ENCODE results near the gene WAPL. TPM values are rescaled to one million over a fixed set of nuclear protein-coding genes. Genes with fewer than 3 reads are reported as not detected.

WAPL gene
- total and polyA plus RNA-seq, 10 of the 15 experiments (the other 5 are each of a cell fraction or from before 2014, with no cell fraction given) = 15.7 to 45.8 (median 29.0) TPM

GRCh38 chr10:86400705-86401587, 120.6 kb downstream of the WAPL start (continued):
- TF ChIP-seq MLLT1 (IDR thresholded peaks at IDR 0.05) = peak; percentile 93
- no peak for TF ChIP-seq SREBF1 (IDR thresholded peaks at IDR 0.05; ENCODE audit: low read length)
- TF ChIP-seq RELA (IDR thresholded peaks at IDR 0.05; ENCODE audit: borderline replicate concordance, partially characterized antibody) = no peak
- 0 out of 2 replicates have a peak, but pooled peaks have one; percentile 3 for TF ChIP-seq HCFC1 (IDR thresholded peaks at IDR 0.05; ENCODE audit: low read length)
- no peak for TF ChIP-seq POLR2AphosphoS5 (IDR thresholded peaks at IDR 0.05; ENCODE audit: low read length)
- TF ChIP-seq ASH2L (IDR thresholded peaks at IDR 0.05; ENCODE audit: borderline replicate concordance, low read depth) = no peak
- no peak for TF ChIP-seq CUX1 (IDR thresholded peaks at IDR 0.05; ENCODE audit: insufficient replicate concordance, low read depth, low read length)
- no peak for TF ChIP-seq CEBPB (IDR thresholded peaks at IDR 0.05; ENCODE audit: borderline replicate concordance in 1 of 2, low read depth in 2 of 2, low read length in 2 of 2)
- TF ChIP-seq NKRF (conservative IDR thresholded peaks at IDR 0.05) = no peak; the same call in 1 of the 2 replicates
- TF ChIP-seq TCF7 (IDR thresholded peaks at IDR 0.05; ENCODE audit: borderline replicate concordance) = no peak
- TF ChIP-seq JUND (IDR thresholded peaks at IDR 0.05; ENCODE audit: low read depth, low read length) = no peak
- TF ChIP-seq RUNX3 (IDR thresholded peaks at IDR 0.05; ENCODE audit: low read length) = peak; percentile 40; the same call in 1 of the 2 replicates
- TF ChIP-seq SKIL (IDR thresholded peaks at IDR 0.05; ENCODE audit: low read depth, poor library complexity, severe bottlenecking) = peak; percentile 53
- TF ChIP-seq IKZF1 (conservative IDR thresholded peaks at IDR 0.05) = 0 out of 2 replicates have a peak, but pooled peaks have one; percentile 4
- TF ChIP-seq ATF3 (IDR thresholded peaks at IDR 0.05; ENCODE audit: borderline replicate concordance, extremely low read depth, low read depth, low read length) = no peak
- TF ChIP-seq YBX1 (IDR thresholded peaks at IDR 0.05) = no peak
- no peak for TF ChIP-seq STAT1 (conservative IDR thresholded peaks at IDR 0.05)
- TF ChIP-seq ZNF384 (IDR thresholded peaks at IDR 0.05; ENCODE audit: borderline replicate concordance, low read depth, low read length) = no peak
